Neural crest cell (in vitro differentiated cells): ENCODE measurements around the gene ZNF619. TPM values are rescaled to one million over a fixed set of nuclear protein-coding genes. Genes with fewer than 3 reads are reported as not detected.

Experiments
- DNase-seq: peaks from one replicate; pipeline ENCODE4 v3.0.0; 2021; ENCODE audit warnings: low read depth, mixed read lengths, low spot score
- H3K27ac Mint-ChIP-seq: one replicate; pipeline ENCODE4 v1.8.0; 2021; ENCODE audit warnings: mild to moderate bottlenecking, mixed read lengths; ENCODE audit not compliant: unreplicated experiment
- H3K27me3 Mint-ChIP-seq: 2 replicates; pipeline ENCODE4 v1.8.0; 2021; ENCODE audit warnings: low read depth, mild to moderate bottlenecking, mixed read lengths
- H3K36me3 Mint-ChIP-seq: 2 replicates; pipeline ENCODE4 v1.8.0; 2021; ENCODE audit warnings: low read depth, mild to moderate bottlenecking, mixed read lengths
- H3K4me1 Mint-ChIP-seq: 2 replicates; pipeline ENCODE4 v1.8.0; 2021; ENCODE audit warnings: mixed read lengths
- H3K4me3 Mint-ChIP-seq: one replicate; pipeline ENCODE4 v1.8.0; 2021; ENCODE audit warnings: mild to moderate bottlenecking, mixed read lengths
- H3K9me3 Mint-ChIP-seq: 2 replicates; pipeline ENCODE4 v1.8.0; 2021; ENCODE audit warnings: mixed read lengths
- CTCF ChIP-seq: fragments of 200-600 bp; sonication (generic); conservative IDR thresholded peaks from 2 replicates; pipeline ENCODE4 v1.5.0; 2021; ENCODE audit warnings: antibody characterized with exemption, mild to moderate bottlenecking
- total RNA-seq: library from RNA; stranded (reverse); gene quantifications from 2 replicates; pipeline ENCODE4 v1.2.1, GENCODE V29; 2021

Gene ZNF619
- total RNA-seq, 1 donor from 2014 or later: 5.4 TPM

DNA sequence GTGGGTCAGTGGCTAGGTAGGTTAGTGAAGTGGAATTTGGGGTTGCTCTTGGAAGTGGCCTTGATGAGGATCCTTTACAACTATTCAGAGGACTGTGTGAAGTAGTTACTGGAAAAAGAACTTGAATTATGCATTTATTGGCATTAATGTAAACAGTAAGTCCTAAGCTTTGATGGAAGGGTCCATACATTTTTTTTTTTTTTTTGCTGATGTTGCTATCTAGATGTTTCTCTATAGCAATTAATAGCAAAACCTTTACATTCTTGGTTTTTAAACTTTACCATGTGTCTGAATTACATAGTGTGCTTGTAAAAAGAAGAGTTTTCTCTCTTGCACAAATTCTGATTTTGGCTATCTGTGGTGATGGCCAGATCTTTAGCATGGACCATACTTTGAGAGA is 57.4 kb downstream of the ZNF619 start:
- DNase-seq: no peak
- no peaks in the 10 kb centered on the region for H3K4me1 Mint-ChIP-seq
- H3K27me3 Mint-ChIP-seq: no peaks in the 10 kb centered on the region
- no peak for TF ChIP-seq CTCF
- H3K4me3 Mint-ChIP-seq: no peak overlapping the region
- no peak overlapping the region for H3K27ac Mint-ChIP-seq
- peaks cover 17% of the 10 kb centered on the region for H3K9me3 Mint-ChIP-seq
- H3K36me3 Mint-ChIP-seq: peaks cover 74% of the 10 kb centered on the region

Other genes with a start within 250 kb of the ZNF619 start
- 85.6 and 91.3 TPM in 2 replicates for gene EIF1B, start 167.4 kb upstream of the ZNF619 start, total RNA-seq
- not detected in 2 replicates for gene ENTPD3, start 89.9 kb upstream of the ZNF619 start, total RNA-seq
- gene RPL14, start 19.8 kb upstream of the ZNF619 start, total RNA-seq: 1,863 and 1,936 TPM in 2 replicates
- 22.0 and 24.0 TPM in 2 replicates for gene ZNF620, start 28.9 kb downstream of the ZNF619 start, total RNA-seq
- gene ZNF621, start 47.8 kb downstream of the ZNF619 start, total RNA-seq: 29.5 and 32.6 TPM in 2 replicates